BLaER1 treated with 17β-estradiol and CSF1 and Interleukin-3, amounts not matched to agents 10 nM and 100 nM (cell line): Measurements from ENCODE around the gene PMF1.

Experiments
- H3K27ac ChIP-seq, 11 experiments: shearing (Covaris generic); formaldehyde crosslinking; 2 replicates each; pipeline ENCODE4 v1.8.1; 2022
- H3K27me3 ChIP-seq, 11 experiments: shearing (Covaris generic); formaldehyde crosslinking; 2 replicates each; pipeline ENCODE4 v1.8.1; 2022
- H3K36me3 ChIP-seq, 11 experiments: shearing (Covaris generic); formaldehyde crosslinking; 2 replicates each; pipeline ENCODE4 v1.8.1; 2022
- H3K4me1 ChIP-seq, 10 experiments: shearing (Covaris generic); formaldehyde crosslinking; 2 replicates each; pipeline ENCODE4 v1.8.1; 2022
- H3K4me2 ChIP-seq, 11 experiments: shearing (Covaris generic); formaldehyde crosslinking; 2 replicates each; pipeline ENCODE4 v1.8.1; 2022
- H3K4me3 ChIP-seq, 10 experiments: shearing (Covaris generic); formaldehyde crosslinking; 2 replicates each; pipeline ENCODE4 v1.8.1; 2022
- H3K9ac ChIP-seq, 11 experiments: shearing (Covaris generic); formaldehyde crosslinking; 2 replicates each; pipeline ENCODE4 v1.8.1; 2022
- H3K9me3 ChIP-seq, 11 experiments: shearing (Covaris generic); formaldehyde crosslinking; replicated peaks in 1 of 11; 2 replicates each; pipeline ENCODE4 v1.8.1; 2022
- H4K20me1 ChIP-seq, 11 experiments: shearing (Covaris generic); formaldehyde crosslinking; 2 replicates each; pipeline ENCODE4 v1.8.1; 2022
- Cebpa-rat ChIP-seq, 11 experiments: shearing (Covaris generic); IDR thresholded peaks; 2 replicates each; pipeline ENCODE4 v1.8.1; 2022

Gene PMF1

GRCh38 chr1:156276966-156277381, 64.2 kb downstream of the PMF1 start:
- Histone ChIP-seq H4K20me1 (peaks cover 42 to 99% (median 89%) of the 10 kb centered on the region in 11 experiments), H3K9me3 (no peaks in the 10 kb centered on the region), H3K4me2 (peak overlapping the region in 1 of 11 experiments; percentile 0; a peak in 1 of 22 replicates), H3K27me3 (no peaks in the 10 kb centered on the region), H3K4me3 (no peak overlapping the region), H3K4me1 (peaks cover 21 to 36% (median 28%) of the 10 kb centered on the region in 10 experiments), H3K9ac (peak overlapping the region in 3 of 11 experiments; percentile 2 to 44 (median 5); a peak in 2 of 22 replicates), H3K27ac (no peak overlapping the region; a peak in 1 of 22 replicates), H3K36me3 (peaks cover 77 to 91% (median 87%) of the 10 kb centered on the region in 11 experiments)
- peak in 4 of 11 experiments; percentile 20 to 57 (median 44); a peak in 3 of 22 replicates for TF ChIP-seq Cebpa-rat (IDR thresholded peaks at IDR 0.05)

GRCh38 chr1:156279837-156280236, 67.0 kb downstream of the PMF1 start:
- Histone ChIP-seq H3K4me2 (peak overlapping the region in 10 of 11 experiments; percentile 87 to 99 (median 96); a peak in 15 of 22 replicates), H3K36me3 (peaks cover 49 to 63% (median 58%) of the 10 kb centered on the region in 11 experiments), H3K27ac (no peak overlapping the region), H3K4me1 (peaks cover 39 to 53% (median 45%) of the 10 kb centered on the region in 10 experiments), H3K9me3 (no peaks in the 10 kb centered on the region), H3K9ac (peak overlapping the region in 9 of 11 experiments; percentile 17 to 98 (median 97); a peak in 8 of 22 replicates), H3K4me3 (no peak overlapping the region; a peak in 1 of 20 replicates), H3K27me3 (no peaks in the 10 kb centered on the region), H4K20me1 (peaks cover 42 to 72% (median 67%) of the 10 kb centered on the region in 11 experiments)
- TF ChIP-seq Cebpa-rat (IDR thresholded peaks at IDR 0.05): no peak

GRCh38 chr1:156281281-156281680, 68.5 kb downstream of the PMF1 start:
- no peak for TF ChIP-seq Cebpa-rat (IDR thresholded peaks at IDR 0.05)
- Histone ChIP-seq H4K20me1 (peaks cover 42 to 58% (median 54%) of the 10 kb centered on the region in 11 experiments), H3K4me3 (peak overlapping the region; percentile 64 to 92 (median 87)), H3K36me3 (peaks cover 34 to 62% (median 50%) of the 10 kb centered on the region in 11 experiments), H3K9ac (peak overlapping the region; percentile 90 to 98 (median 97); a peak in 21 of 22 replicates), H3K4me2 (peak overlapping the region; percentile 87 to 99 (median 95)), H3K4me1 (peaks cover 39 to 65% (median 54%) of the 10 kb centered on the region in 10 experiments), H3K27ac (peak overlapping the region in 10 of 11 experiments; percentile 89 to 98 (median 95); a peak in 21 of 22 replicates), H3K27me3 (no peaks in the 10 kb centered on the region), H3K9me3 (no peaks in the 10 kb centered on the region)

- Histone ChIP-seq H3K36me3 (peaks cover 28 to 62% (median 46%) of the 10 kb centered on the region in 11 experiments), H3K4me1 (peaks cover 39 to 63% (median 52%) of the 10 kb centered on the region in 10 experiments), H3K9me3 (no peaks in the 10 kb centered on the region), H3K4me2 (peak overlapping the region; percentile 87 to 99 (median 95)), H3K27me3 (no peaks in the 10 kb centered on the region), H4K20me1 (peaks cover 40 to 52% (median 48%) of the 10 kb centered on the region in 11 experiments), H3K4me3 (peak overlapping the region; percentile 64 to 92 (median 87)), H3K27ac (peak overlapping the region; percentile 89 to 98 (median 95)), H3K9ac (peak overlapping the region; percentile 90 to 98 (median 97))
- TF ChIP-seq Cebpa-rat (IDR thresholded peaks at IDR 0.05): no peak
These were observed 69.1 kb downstream of the PMF1 start for GRCh38 chr1:156281693-156282478.

- TF ChIP-seq Cebpa-rat (IDR thresholded peaks at IDR 0.05): no peak
- Histone ChIP-seq H3K9me3 (no peaks in the 10 kb centered on the region), H3K4me2 (peak within 1 kb of the TSS; percentile 90 to 99 (median 95)), H3K4me1 (peaks cover 39 to 59% (median 50%) of the 10 kb centered on the region in 10 experiments), H4K20me1 (peaks cover 36 to 45% (median 42%) of the 10 kb centered on the region in 11 experiments), H3K9ac (peak within 1 kb of the TSS; percentile 90 to 98 (median 97)), H3K27ac (peak within 1 kb of the TSS; percentile 89 to 98 (median 95)), H3K4me3 (peak within 1 kb of the TSS; percentile 64 to 92 (median 87)), H3K27me3 (no peaks in the 10 kb centered on the region), H3K36me3 (peaks cover 21 to 60% (median 38%) of the 10 kb centered on the region in 11 experiments)
These were observed 69.8 kb downstream of the PMF1 start, which contains the start of gene SMG5 for GRCh38 chr1:156282479-156283222. SMG5 (minus strand) TSS chr1:156282825; CDS start chr1:156282680, 145 bp downstream.

GRCh38 chr1:156283521-156283920, 70.7 kb downstream of the PMF1 start:
- no peak for TF ChIP-seq Cebpa-rat (IDR thresholded peaks at IDR 0.05)
- peaks cover 29 to 36% (median 33%) of the 10 kb centered on the region in 11 experiments for H4K20me1 ChIP-seq
- peaks cover 39 to 57% (median 49%) of the 10 kb centered on the region in 10 experiments for H3K4me1 ChIP-seq
- peak overlapping the region in 10 of 11 experiments; percentile 89 to 98 (median 95); a peak in 20 of 22 replicates for H3K27ac ChIP-seq
- H3K36me3 ChIP-seq: peaks cover 16 to 60% (median 34%) of the 10 kb centered on the region in 11 experiments
- H3K9me3 ChIP-seq: no peaks in the 10 kb centered on the region
- peak overlapping the region; percentile 90 to 98 (median 97) for H3K9ac ChIP-seq
- peak overlapping the region; percentile 64 to 92 (median 87) for H3K4me3 ChIP-seq
- H3K27me3 ChIP-seq: no peaks in the 10 kb centered on the region
- peak overlapping the region; percentile 89 to 98 (median 93) for H3K4me2 ChIP-seq

- Histone ChIP-seq H3K27me3 (no peaks in the 10 kb centered on the region), H3K36me3 (peaks cover 19 to 60% (median 32%) of the 10 kb centered on the region in 11 experiments), H3K4me1 (peaks cover 39 to 54% (median 49%) of the 10 kb centered on the region in 10 experiments), H3K4me2 (peak within 1 kb of the TSS; percentile 89 to 98 (median 93)), H3K27ac (peak within 1 kb of the TSS; percentile 89 to 98 (median 95); a peak in 21 of 22 replicates), H3K4me3 (peak within 1 kb of the TSS; percentile 64 to 92 (median 87)), H3K9ac (peak within 1 kb of the TSS; percentile 90 to 98 (median 97)), H3K9me3 (no peaks in the 10 kb centered on the region), H4K20me1 (peaks cover 23 to 30% (median 27%) of the 10 kb centered on the region in 11 experiments)
- no peak for TF ChIP-seq Cebpa-rat (IDR thresholded peaks at IDR 0.05)
These were observed 71.3 kb downstream of the PMF1 start, which contains the start of gene TMEM79 for GRCh38 chr1:156284112-156284511. TMEM79 (plus strand) TSS chr1:156284325; CDS start chr1:156285227, 902 bp downstream.

GRCh38 chr1:156284757-156285156, 72.0 kb downstream of the PMF1 start:
- H3K36me3 ChIP-seq: peaks cover 21 to 57% (median 27%) of the 10 kb centered on the region in 11 experiments
- peaks cover 34 to 51% (median 48%) of the 10 kb centered on the region in 10 experiments for H3K4me1 ChIP-seq
- peaks cover 18 to 24% (median 21%) of the 10 kb centered on the region in 11 experiments for H4K20me1 ChIP-seq
- peak overlapping the region in 10 of 11 experiments; percentile 9 to 98 (median 68); a peak in 19 of 22 replicates for H3K27ac ChIP-seq
- no peaks in the 10 kb centered on the region for H3K9me3 ChIP-seq
- H3K4me3 ChIP-seq: peak overlapping the region in 1 of 10 experiments; percentile 2; a peak in 1 of 20 replicates
- no peaks in the 10 kb centered on the region for H3K27me3 ChIP-seq
- H3K9ac ChIP-seq: peak overlapping the region; percentile 13 to 97 (median 52); a peak in 14 of 22 replicates
- H3K4me2 ChIP-seq: peak overlapping the region in 10 of 11 experiments; percentile 89 to 98 (median 92); a peak in 18 of 22 replicates
- no peak; a peak in 1 of 22 replicates for TF ChIP-seq Cebpa-rat (IDR thresholded peaks at IDR 0.05)
